SU-DHL-6 (cell line): ENCODE results near the gene PON1.

Source experiments
- H2AFZ ChIP-seq: fragments of 200-600 bp; sonication (generic); 2 replicates; pipeline ENCODE4 v1.6.1; 2014; ENCODE audit warnings: low read depth, mild to moderate bottlenecking, moderate library complexity, mixed read lengths, antibody characterized with exemption, low read length; ENCODE audit not compliant: severe bottlenecking
- H3F3A ChIP-seq: fragments of 200-600 bp; shearing (Covaris generic); 2 replicates; pipeline ENCODE4 v1.6.0; 2016; ENCODE audit warnings: antibody characterized with exemption, mild to moderate bottlenecking; ENCODE audit not compliant: insufficient read depth
- H3K27ac ChIP-seq: fragments of 200-600 bp; sonication (generic); 2 replicates; pipeline ENCODE4 v1.5.1; 2016; ENCODE audit warnings: low read depth, mild to moderate bottlenecking, low read length, moderate library complexity, mixed read lengths
- H3K27me3 ChIP-seq: fragments of 200-600 bp; sonication (generic), shearing (Covaris generic); 2 replicates; pipeline ENCODE4 v1.6.0; 2014; ENCODE audit warnings: mild to moderate bottlenecking, low read length
- H3K36me3 ChIP-seq: fragments of 200-600 bp; sonication (generic); 2 replicates; pipeline ENCODE4 v1.6.1; 2014; ENCODE audit warnings: mild to moderate bottlenecking, low read length, mixed read lengths
- H3K4me2 ChIP-seq: fragments of 300-600, 200-600 bp; shearing (Covaris generic), sonication (generic); 2 replicates; pipeline ENCODE4 v1.6.0; 2014; ENCODE audit warnings: low read length, low read depth, mild to moderate bottlenecking; ENCODE audit not compliant: poor library complexity, severe bottlenecking
- H3K4me3 ChIP-seq: fragments of 200-600 bp; sonication (generic); 2 replicates; pipeline ENCODE4 v1.5.1; 2014; ENCODE audit warnings: antibody characterized with exemption, low read length, mild to moderate bottlenecking, mixed read lengths; ENCODE audit not compliant: insufficient read depth, poor library complexity, severe bottlenecking
- H3K79me2 ChIP-seq: fragments of 200-600 bp; sonication (generic); 2 replicates; pipeline ENCODE4 v1.6.1; 2014; ENCODE audit warnings: mild to moderate bottlenecking, low read length, moderate library complexity; ENCODE audit not compliant: insufficient read depth
- H3K9ac ChIP-seq: fragments of 200-600 bp; sonication (generic); 2 replicates; pipeline ENCODE4 v1.7.0; 2014; ENCODE audit warnings: mild to moderate bottlenecking, low read length
- H3K9me2 ChIP-seq: fragments of 200-600 bp; sonication (generic); replicated peaks from 2 replicates; pipeline ENCODE4 v1.6.1; 2014; ENCODE audit warnings: low read length; ENCODE audit not compliant: insufficient read depth
- H3K9me3 ChIP-seq: fragments of 200-600 bp; sonication (generic); 2 replicates; pipeline ENCODE4 v1.6.1; 2014; ENCODE audit warnings: low read length, mixed read lengths; ENCODE audit not compliant: insufficient read depth
- H4K20me1 ChIP-seq: fragments of 200-600 bp; sonication (generic); 2 replicates; pipeline ENCODE4 v1.6.1; 2014; ENCODE audit warnings: low read depth, mild to moderate bottlenecking, antibody characterized with exemption, low read length, moderate library complexity, mixed read lengths
- CTCF ChIP-seq: fragments of 200-600 bp; sonication (generic); IDR thresholded peaks from one replicate; pipeline ENCODE4 v1.5.1; 2017; ENCODE audit warnings: antibody characterized with exemption, mild to moderate bottlenecking, low read length, moderate library complexity; ENCODE audit not compliant: insufficient read depth, poor library complexity, severe bottlenecking
- EZH2phosphoT487 ChIP-seq: fragments of 200-600 bp; sonication (generic), shearing (Covaris generic); conservative IDR thresholded peaks from 2 replicates; pipeline ENCODE4 v1.6.1; 2018; ENCODE audit warnings: mild to moderate bottlenecking, antibody characterized with exemption, low read length, moderate library complexity, mixed read lengths

Gene PON1

GRCh38 chr7:95295397-95295796, 28.9 kb downstream of the PON1 start:
- Histone ChIP-seq H3K27me3 (no peaks in the 10 kb centered on the region), H3K4me3 (no peak overlapping the region), H3K4me2 (no peak overlapping the region), H4K20me1 (no peaks in the 10 kb centered on the region), H3F3A (no peaks in the 10 kb centered on the region), H3K9ac (no peak overlapping the region), H3K9me3 (no peaks in the 10 kb centered on the region), H3K36me3 (no peaks in the 10 kb centered on the region), H3K9me2 (no peaks in the 10 kb centered on the region), H2AFZ (no peak overlapping the region), H3K79me2 (no peaks in the 10 kb centered on the region), H3K27ac (no peak overlapping the region)
- TF ChIP-seq EZH2phosphoT487 = no peak
- no peak for TF ChIP-seq CTCF

- Histone ChIP-seq H3K9ac (no peak overlapping the region), H3K9me3 (no peaks in the 10 kb centered on the region), H3K36me3 (no peaks in the 10 kb centered on the region), H3K4me2 (no peak overlapping the region), H3K4me3 (no peak overlapping the region), H3K79me2 (no peaks in the 10 kb centered on the region), H3F3A (no peaks in the 10 kb centered on the region), H2AFZ (no peak overlapping the region), H3K27me3 (no peaks in the 10 kb centered on the region), H3K27ac (no peak overlapping the region), H3K9me2 (no peaks in the 10 kb centered on the region), H4K20me1 (no peaks in the 10 kb centered on the region)
- no peak for TF ChIP-seq CTCF
- no peak for TF ChIP-seq EZH2phosphoT487
Observed at GRCh38 chr7:95290166-95290830, 34.0 kb downstream of the PON1 start.

GRCh38 chr7:95286096-95286495, 38.2 kb downstream of the PON1 start:
- H2AFZ ChIP-seq = no peak overlapping the region
- H3F3A ChIP-seq = no peaks in the 10 kb centered on the region
- no peaks in the 10 kb centered on the region for H3K27me3 ChIP-seq
- no peak for TF ChIP-seq CTCF
- TF ChIP-seq EZH2phosphoT487 = no peak
- no peak overlapping the region for H3K4me2 ChIP-seq
- H3K79me2 ChIP-seq = no peaks in the 10 kb centered on the region
- no peaks in the 10 kb centered on the region for H3K9me3 ChIP-seq
- no peak overlapping the region for H3K4me3 ChIP-seq
- H3K9ac ChIP-seq = no peak overlapping the region
- H3K9me2 ChIP-seq = no peaks in the 10 kb centered on the region
- no peaks in the 10 kb centered on the region for H4K20me1 ChIP-seq
- no peaks in the 10 kb centered on the region for H3K36me3 ChIP-seq
- no peak overlapping the region for H3K27ac ChIP-seq
